ENCODE measurements around the gene FAM171A1.

FAM171A1 gene

GRCh38 chr10:15290671-15291070, 80.4 kb downstream of the FAM171A1 start:
- no peak overlapping the region for H3K27ac ChIP-seq (ENCODE audit: poor library complexity, severe bottlenecking)
- no peak for ATAC-seq (ENCODE audit: low read depth)
- no peak for TF ChIP-seq CTCF (IDR thresholded peaks at IDR 0.05; ENCODE audit: poor library complexity, severe bottlenecking)

DNA sequence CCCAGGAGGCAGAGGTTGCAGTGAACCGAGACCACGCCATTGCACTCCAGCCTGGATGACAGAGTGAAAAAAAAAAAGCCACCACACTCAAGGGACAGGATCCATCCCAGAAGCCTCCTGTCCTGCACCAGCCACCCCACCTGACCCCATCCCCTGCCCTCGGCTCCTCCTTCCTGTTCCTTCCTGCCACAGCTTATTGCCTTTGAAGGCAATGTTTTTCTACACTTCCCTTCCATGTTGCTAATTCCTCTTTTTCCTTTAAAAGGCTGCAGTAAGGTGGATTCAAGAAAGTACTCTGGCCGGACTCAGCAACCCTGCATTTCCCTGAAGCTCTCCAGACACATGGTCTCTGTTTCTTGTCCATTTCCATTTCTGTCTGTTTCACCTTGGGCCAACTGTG, 80.9 kb downstream of the FAM171A1 start:
- Histone ChIP-seq H3K9me3 (ENCODE audit: severe bottlenecking) (no peaks in the 10 kb centered on the region), H3K4me3 (ENCODE audit: severe bottlenecking) (no peak overlapping the region), H3K36me3 (ENCODE audit: low read depth) (no peaks in the 10 kb centered on the region), H3K27me3 (ENCODE audit: insufficient read depth, poor library complexity, severe bottlenecking) (no peaks in the 10 kb centered on the region), H3K27ac (ENCODE audit: poor library complexity, severe bottlenecking) (no peak overlapping the region), H3K4me1 (ENCODE audit: insufficient read depth, poor library complexity, severe bottlenecking) (no peaks in the 10 kb centered on the region)
- TF ChIP-seq CTCF (IDR thresholded peaks at IDR 0.05; ENCODE audit: poor library complexity, severe bottlenecking) = no peak
- DNase-seq (ENCODE audit: low spot score) = no peak
- ATAC-seq (ENCODE audit: low read depth) = no peak

More at GRCh38 chr10:15290671-15291070, 80.4 kb downstream of the FAM171A1 start:
- no peak for DNase-seq (ENCODE audit: low spot score)
- Histone ChIP-seq H3K4me1 (ENCODE audit: insufficient read depth, poor library complexity, severe bottlenecking) (no peaks in the 10 kb centered on the region), H3K36me3 (ENCODE audit: low read depth) (no peaks in the 10 kb centered on the region), H3K9me3 (ENCODE audit: severe bottlenecking) (no peaks in the 10 kb centered on the region), H3K27me3 (ENCODE audit: insufficient read depth, poor library complexity, severe bottlenecking) (no peaks in the 10 kb centered on the region), H3K4me3 (ENCODE audit: severe bottlenecking) (no peak overlapping the region)

GRCh38 chr10:15280974-15281373, 90.1 kb downstream of the FAM171A1 start:
- DNase-seq (ENCODE audit: low spot score) = no peak
- no peaks in the 10 kb centered on the region for H3K4me1 ChIP-seq (ENCODE audit: insufficient read depth, poor library complexity, severe bottlenecking)
- no peak overlapping the region for H3K27ac ChIP-seq (ENCODE audit: poor library complexity, severe bottlenecking)
- no peak for ATAC-seq (ENCODE audit: low read depth)
- no peak overlapping the region for H3K4me3 ChIP-seq (ENCODE audit: severe bottlenecking)
- H3K36me3 ChIP-seq (ENCODE audit: low read depth) = no peaks in the 10 kb centered on the region
- TF ChIP-seq CTCF (IDR thresholded peaks at IDR 0.05; ENCODE audit: poor library complexity, severe bottlenecking) = no peak
- no peaks in the 10 kb centered on the region for H3K27me3 ChIP-seq (ENCODE audit: insufficient read depth, poor library complexity, severe bottlenecking)
- no peaks in the 10 kb centered on the region for H3K9me3 ChIP-seq (ENCODE audit: severe bottlenecking)

DNA sequence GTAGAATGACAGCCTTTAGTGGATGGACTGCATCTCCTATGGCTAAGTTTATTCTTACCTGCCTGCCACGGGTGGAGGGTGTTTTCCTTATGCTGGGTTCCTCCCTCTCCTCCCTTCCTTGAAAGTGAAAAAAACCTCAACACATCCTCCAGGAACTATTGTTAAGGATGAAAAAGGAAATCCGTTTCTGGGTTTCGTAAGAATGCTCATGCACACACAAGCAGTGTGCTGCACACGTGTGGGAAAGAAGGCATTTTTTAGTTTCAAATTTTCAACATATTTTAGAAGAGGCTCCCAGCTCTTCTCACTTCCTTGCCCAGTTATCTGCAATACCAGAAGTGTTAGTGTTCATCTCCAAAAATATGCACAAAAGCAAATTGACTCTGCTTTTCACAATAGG, 90.6 kb downstream of the FAM171A1 start:
- Histone ChIP-seq H3K27me3 (ENCODE audit: insufficient read depth, poor library complexity, severe bottlenecking) (no peaks in the 10 kb centered on the region), H3K4me3 (ENCODE audit: severe bottlenecking) (no peak overlapping the region), H3K36me3 (ENCODE audit: low read depth) (no peaks in the 10 kb centered on the region), H3K4me1 (ENCODE audit: insufficient read depth, poor library complexity, severe bottlenecking) (no peaks in the 10 kb centered on the region), H3K9me3 (ENCODE audit: severe bottlenecking) (no peaks in the 10 kb centered on the region), H3K27ac (ENCODE audit: poor library complexity, severe bottlenecking) (no peak overlapping the region)
- ATAC-seq (ENCODE audit: low read depth) = no peak
- TF ChIP-seq CTCF (IDR thresholded peaks at IDR 0.05; ENCODE audit: poor library complexity, severe bottlenecking) = no peak
- no peak for DNase-seq (ENCODE audit: low spot score)

- ATAC-seq (ENCODE audit: low read depth) = no peak
- no peak for DNase-seq (ENCODE audit: low spot score)
- Histone ChIP-seq H3K9me3 (ENCODE audit: severe bottlenecking) (no peaks in the 10 kb centered on the region), H3K27ac (ENCODE audit: poor library complexity, severe bottlenecking) (no peak overlapping the region), H3K27me3 (ENCODE audit: insufficient read depth, poor library complexity, severe bottlenecking) (no peaks in the 10 kb centered on the region), H3K4me1 (ENCODE audit: insufficient read depth, poor library complexity, severe bottlenecking) (no peaks in the 10 kb centered on the region), H3K36me3 (ENCODE audit: low read depth) (no peaks in the 10 kb centered on the region), H3K4me3 (ENCODE audit: severe bottlenecking) (no peak overlapping the region)
- no peak for TF ChIP-seq CTCF (IDR thresholded peaks at IDR 0.05; ENCODE audit: poor library complexity, severe bottlenecking)
Observed at GRCh38 chr10:15279236-15279635, 91.9 kb downstream of the FAM171A1 start.
